Measurements from ENCODE around the gene VMP1. TPM values are rescaled to one million over a fixed set of nuclear protein-coding genes. Genes with fewer than 3 reads are reported as not detected.
"Not testable (repeated sequence)": the region's sequence is repeated elsewhere in the genome, so short reads cannot be mapped to it uniquely, and the experiment has no call there.

The VMP1 gene
- total RNA-seq, 1 donor from 2014 or later = 234 TPM

GRCh38 chr17:59806322-59806721 lies 98.9 kb downstream of the VMP1 start:
- not testable (repeated sequence) for DNase-seq (ENCODE audit: low read depth)

DNA sequence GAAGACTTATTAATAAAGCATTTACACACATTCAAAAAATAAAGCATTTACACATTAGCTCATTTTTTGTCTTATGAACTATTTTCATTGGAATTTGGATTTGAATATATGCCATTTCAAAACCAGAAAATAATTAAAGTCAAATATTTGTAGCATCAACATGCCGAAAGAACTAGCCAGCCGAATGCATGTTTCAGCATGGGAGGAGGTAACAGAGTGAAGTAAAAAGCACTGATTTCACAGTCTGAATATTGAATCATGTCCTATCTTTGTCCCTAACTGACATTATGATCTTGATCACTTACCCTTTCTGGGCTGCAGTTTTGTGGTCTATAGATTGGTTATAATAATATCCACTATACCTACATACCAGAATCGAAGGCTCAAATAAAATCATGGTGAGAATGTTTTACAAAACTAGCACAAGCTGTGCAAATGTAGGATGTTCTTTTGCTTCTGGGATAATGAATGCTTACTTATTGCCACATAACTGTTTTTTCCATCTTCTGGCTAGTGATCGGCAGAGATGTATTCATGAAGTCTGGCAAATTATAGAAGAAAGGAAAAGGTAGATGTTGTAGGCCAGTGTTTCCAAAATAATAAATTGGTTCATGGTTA lies 100.5 kb downstream of the VMP1 start:
- peak; percentile 12 for DNase-seq (ENCODE audit: low read depth)

- DNase-seq (ENCODE audit: low read depth) = peak; percentile 44
These were observed 103.4 kb downstream of the VMP1 start for GRCh38 chr17:59810894-59811153.

DNA sequence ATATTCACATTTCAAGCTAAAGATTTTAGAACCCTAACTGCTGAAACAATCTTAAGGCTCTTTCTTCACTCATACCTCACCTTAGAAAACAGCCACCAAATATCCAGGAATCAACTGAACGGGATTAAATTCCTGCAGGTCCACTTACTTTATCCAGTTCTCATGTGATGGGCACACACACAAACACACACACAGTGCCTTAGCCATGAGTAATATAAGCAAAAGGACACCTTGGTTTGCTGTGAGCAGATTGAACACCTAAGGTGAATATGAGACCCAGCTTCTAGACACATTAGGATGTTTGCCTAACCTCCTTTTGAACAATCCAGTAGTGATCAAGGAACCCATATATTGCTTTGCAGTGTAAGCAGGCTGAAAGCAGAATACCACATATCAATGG lies 103.8 kb downstream of the VMP1 start:
- no peak for DNase-seq (ENCODE audit: low read depth)

- no peak for DNase-seq (ENCODE audit: low read depth)
These were observed 104.7 kb downstream of the VMP1 start for GRCh38 chr17:59812139-59812538.

DNA sequence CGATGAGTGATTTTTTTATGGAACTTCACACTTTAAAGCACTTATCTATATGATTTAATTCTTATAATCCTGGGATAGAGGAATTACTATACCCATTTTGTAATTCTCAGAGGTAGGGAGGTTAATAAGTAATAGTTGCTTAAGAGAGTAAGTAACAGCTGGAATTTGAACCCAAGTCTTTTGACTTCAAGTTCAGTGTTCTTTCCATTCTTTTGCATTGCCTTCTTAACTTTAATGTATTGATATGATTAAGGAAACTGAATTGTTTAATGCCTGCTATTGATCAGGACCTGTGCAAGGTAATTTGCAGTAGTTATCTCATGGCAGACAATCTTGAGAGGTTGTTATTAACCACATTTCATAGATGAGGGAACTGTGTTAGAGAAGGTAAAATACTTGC lies 106.8 kb downstream of the VMP1 start:
- no peak for DNase-seq (ENCODE audit: low read depth)

DNA sequence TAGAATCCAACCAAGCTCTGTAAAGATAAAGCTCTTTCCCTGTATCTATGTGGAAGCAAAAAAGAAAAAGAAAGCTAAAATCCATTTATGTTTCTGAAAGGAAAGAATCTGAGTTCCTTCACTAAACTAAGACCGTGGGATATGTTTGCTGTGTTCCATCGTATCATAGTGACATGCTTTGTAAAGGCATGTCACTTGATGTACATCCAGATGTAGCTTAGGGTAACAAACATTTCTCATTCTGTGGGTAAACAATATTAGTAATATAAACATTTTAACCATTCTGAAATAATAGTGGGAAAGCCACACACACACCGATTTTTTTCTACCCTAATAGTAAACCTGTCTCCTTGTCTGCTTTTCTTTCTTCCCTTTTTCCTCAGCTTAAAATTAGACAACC lies 107.2 kb downstream of the VMP1 start:
- DNase-seq (ENCODE audit: low read depth) = no peak

DNA sequence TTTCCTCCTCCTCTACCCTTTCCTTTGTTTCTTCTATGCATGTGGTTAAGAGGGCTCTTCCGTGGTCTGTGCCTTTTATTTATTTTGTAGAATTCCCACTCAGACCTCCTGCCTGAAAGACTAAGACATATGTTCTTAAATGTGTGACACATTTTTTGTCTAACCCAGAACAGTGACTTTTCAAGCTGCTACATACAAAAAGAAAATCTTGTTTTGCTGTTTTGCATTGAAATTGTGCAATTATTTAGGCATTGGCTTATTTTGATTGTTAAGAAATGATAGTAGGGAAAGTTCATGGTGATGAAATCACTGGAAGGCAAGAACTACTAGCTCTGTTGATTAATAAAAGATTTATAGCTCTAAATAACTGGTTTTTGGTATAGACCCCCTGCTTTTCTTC lies 108.5 kb downstream of the VMP1 start:
- no peak for DNase-seq (ENCODE audit: low read depth)

- DNase-seq (ENCODE audit: low read depth) = peak; percentile 74
These were observed 118.3 kb downstream of the VMP1 start for GRCh38 chr17:59825533-59826322.

GRCh38 chr17:59826706-59827453 lies 119.4 kb downstream of the VMP1 start:
- no peak for DNase-seq (ENCODE audit: low read depth)

- no peak for DNase-seq (ENCODE audit: low read depth)
These were observed 120.4 kb downstream of the VMP1 start for GRCh38 chr17:59827721-59828477.

DNA sequence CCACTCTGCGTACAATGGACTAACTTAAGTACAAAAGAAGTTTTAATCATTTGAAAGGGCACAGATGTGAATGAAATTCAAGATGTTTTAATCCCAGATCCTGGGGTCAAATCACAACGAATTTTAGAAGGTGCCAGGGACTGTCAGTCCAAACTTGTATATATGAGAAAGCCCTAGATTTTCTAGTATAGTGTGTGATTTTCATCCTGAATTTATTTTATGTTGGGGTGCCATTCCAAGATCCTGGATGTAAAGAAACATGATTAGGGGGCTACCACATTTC lies 121.0 kb downstream of the VMP1 start:
- no peak for DNase-seq (ENCODE audit: low read depth)

- not testable (repeated sequence) for DNase-seq (ENCODE audit: low read depth)
These were observed 121.4 kb downstream of the VMP1 start for GRCh38 chr17:59828819-59829216.

DNA sequence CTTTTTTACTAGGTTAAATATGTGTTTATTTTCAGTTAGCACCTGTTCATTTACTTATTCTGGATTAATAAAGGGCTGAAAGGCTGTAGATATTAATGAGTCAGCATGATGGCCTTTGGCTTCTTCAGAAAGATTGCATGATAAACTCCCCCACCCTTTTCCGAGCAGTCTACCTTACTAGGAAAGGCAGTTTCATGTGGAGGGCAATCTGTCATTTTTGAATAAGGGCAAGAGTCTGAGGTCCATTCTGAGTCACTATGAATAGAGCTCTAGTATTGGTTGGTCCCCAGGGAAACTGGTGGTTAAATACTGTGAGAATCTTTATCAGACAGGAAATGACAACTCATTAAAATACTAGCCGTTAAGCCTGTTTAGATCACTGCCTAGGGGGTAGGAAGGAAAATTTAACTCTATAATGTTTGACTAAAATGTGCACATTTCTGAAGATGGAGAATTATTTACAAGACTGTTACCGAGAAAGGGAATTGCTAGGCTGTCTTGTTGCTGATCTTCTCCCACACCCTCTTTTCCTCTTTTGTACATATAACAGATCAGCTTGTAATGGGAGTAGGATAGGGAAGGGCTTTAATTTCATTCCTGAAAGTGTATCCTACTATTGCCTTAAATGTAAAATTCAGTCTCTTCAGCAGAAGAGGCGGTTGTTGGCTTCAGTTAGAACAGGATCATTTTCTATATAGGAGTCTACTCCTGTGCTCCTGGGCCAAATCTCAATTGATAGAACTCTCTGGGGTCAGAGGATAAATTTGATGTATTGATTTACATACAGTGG lies 122.0 kb downstream of the VMP1 start:
- peak; percentile 95 for DNase-seq (ENCODE audit: low read depth)

GRCh38 chr17:59830007-59830630 lies 122.7 kb downstream of the VMP1 start:
- peak; percentile 59 for DNase-seq (ENCODE audit: low read depth)

DNA sequence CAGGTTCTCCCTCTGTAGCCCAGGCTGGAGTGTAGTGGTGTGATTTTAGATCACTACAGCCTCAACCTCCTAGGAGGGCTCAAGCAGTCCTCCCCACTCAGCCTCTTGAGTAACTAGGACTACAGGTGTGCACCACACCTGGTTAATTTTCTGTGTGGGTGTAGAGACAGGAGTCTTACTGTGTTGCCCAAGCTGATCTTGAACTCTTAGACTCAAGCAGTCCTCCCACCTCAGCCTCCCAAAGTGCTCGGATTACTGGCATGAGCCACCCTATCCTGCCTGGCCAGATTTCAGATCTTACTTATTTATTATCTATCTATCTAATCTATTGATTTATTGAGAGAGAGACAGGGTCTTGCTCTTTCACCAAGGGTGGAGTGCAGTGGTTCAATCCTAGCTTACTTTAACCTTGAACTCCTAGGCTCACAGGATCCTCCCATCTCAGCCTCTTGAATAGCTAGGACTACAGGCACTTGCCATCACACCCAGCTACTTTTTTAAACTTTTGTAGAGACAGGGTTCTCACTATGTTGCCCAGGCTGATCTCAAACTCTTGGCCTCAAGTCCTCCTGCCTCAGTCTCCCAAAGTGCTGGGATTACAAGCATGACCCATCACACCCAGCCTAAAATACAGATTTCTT lies 123.5 kb downstream of the VMP1 start:
- no peak for DNase-seq (ENCODE audit: low read depth)

- DNase-seq (ENCODE audit: low read depth) = no peak
These were observed 125.5 kb downstream of the VMP1 start for GRCh38 chr17:59832883-59833379.

DNA sequence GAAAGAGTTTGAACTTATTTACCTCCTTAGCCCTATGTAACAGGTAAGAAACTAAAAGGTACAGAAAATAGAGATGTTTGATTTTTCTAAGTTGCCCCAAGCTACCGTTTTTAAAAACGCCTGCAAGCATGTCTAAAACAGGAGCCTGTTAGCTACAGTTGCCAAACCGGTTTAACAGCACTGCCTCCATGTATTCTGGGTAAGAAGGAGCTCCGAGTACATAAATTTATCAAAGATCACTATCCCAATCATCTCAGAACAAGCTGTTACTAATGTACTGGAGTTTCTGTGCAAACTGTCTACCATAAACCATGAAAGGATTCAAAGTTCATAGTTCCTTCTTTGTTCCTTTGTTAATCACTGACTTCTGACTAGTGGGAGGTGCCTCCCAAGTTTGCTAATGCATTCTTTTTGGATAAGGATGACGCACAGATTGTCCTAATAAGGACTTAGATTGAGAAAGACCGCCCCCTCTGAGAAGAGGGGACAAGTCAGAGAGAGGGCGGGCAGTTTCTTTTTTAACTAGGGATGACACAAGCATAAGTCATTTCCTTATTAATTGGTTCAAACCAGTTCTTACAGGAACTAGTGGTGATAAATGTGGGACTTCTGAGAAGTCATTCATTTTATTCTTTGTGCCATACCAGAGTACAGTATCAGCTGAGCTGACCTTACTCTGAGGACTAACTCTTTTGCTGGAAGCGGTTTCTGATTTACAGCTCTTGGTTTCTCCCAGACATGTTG lies 130.0 kb downstream of the VMP1 start:
- peak; percentile 99 for DNase-seq (ENCODE audit: low read depth)
